AG09309 (cell line): ENCODE measurements around the gene IL36G.

Source experiments
- DNase-seq: peaks from one replicate; pipeline ENCODE4 v3.0.0-alpha.2; 2010; ENCODE audit warnings: low read depth
- H3K4me3 ChIP-seq: 2 replicates; pipeline ENCODE4 v1.5.1; 2011; ENCODE audit warnings: mild to moderate bottlenecking, low read depth, low read length, moderate library complexity; ENCODE audit not compliant: control insufficient read depth
- TF ChIP-seq, protein P1 (sequence below): IDR thresholded peaks from 2 replicates; pipeline ENCODE4 v1.5.1; 2011; ENCODE audit warnings: mild to moderate bottlenecking, low read depth, low read length, inconsistent platforms; ENCODE audit not compliant: insufficient read depth, control insufficient read depth; ENCODE audit errors: missing control alignments

The IL36G gene

DNA sequence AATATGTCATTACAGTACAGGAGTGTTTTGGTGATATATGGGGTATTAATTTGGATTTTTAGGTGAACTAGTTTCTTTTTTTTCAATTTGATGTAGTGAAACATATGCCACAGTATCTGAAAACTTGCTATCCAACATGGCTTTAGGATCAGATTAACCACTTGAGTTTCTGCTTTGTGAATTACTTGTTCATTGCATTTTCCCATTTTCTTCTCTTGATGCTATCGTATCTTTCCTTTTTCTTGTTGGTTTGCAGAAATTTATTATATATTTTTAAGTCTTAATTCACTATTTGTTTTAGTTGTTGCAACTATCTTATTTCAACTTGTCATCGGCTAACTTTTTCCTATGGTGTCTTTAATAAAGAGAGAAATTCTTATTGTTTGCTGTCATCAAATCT, 36.3 kb downstream of the IL36G start:
- TF ChIP-seq, protein P1, sequence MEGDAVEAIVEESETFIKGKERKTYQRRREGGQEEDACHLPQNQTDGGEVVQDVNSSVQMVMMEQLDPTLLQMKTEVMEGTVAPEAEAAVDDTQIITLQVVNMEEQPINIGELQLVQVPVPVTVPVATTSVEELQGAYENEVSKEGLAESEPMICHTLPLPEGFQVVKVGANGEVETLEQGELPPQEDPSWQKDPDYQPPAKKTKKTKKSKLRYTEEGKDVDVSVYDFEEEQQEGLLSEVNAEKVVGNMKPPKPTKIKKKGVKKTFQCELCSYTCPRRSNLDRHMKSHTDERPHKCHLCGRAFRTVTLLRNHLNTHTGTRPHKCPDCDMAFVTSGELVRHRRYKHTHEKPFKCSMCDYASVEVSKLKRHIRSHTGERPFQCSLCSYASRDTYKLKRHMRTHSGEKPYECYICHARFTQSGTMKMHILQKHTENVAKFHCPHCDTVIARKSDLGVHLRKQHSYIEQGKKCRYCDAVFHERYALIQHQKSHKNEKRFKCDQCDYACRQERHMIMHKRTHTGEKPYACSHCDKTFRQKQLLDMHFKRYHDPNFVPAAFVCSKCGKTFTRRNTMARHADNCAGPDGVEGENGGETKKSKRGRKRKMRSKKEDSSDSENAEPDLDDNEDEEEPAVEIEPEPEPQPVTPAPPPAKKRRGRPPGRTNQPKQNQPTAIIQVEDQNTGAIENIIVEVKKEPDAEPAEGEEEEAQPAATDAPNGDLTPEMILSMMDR, result no peak
- no peak for DNase-seq
- H3K4me3 ChIP-seq, result no peak overlapping the region

DNA sequence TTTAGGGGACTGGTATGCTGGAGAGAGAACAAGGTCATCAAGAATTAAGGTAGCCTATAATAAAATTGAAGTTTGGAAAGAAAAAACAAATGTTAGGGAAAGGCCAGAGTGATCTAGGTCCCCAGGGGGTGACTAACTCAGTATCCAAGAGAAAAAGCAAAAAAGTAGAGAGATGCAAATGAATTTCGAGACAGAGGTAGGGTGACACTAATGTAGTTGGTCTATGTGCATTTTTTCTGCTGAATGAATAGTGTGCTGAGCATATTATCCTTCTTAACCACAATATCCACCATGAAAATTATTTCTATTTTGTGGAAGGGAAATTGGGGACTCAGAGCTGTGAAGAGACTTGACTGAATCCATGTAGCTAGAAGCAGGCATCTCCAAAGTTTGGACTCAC, 37.2 kb downstream of the IL36G start:
- DNase-seq, result no peak
- TF ChIP-seq, protein P1, result no peak
- H3K4me3 ChIP-seq, result no peak overlapping the region

DNA sequence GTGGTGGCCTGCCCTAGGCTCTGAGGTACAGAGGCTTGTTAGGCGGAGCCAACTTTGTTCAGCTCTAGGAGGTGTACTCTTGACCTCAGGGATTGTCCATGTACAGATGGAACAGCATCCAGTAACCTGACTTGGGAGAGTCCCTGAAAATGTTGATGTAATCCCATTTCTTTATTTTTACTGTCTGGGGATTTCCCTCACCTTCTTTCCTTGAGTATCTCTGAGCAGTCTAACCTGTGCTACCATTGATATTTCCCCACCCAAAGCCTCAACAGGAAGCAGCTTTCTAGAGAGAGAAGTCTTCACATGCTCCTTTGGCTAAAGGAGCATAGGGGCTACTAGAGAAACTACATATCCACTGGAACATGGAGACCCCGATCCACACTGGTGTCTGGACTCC, 37.8 kb downstream of the IL36G start:
- TF ChIP-seq, protein P1, result no peak
- no peak for DNase-seq
- no peak overlapping the region for H3K4me3 ChIP-seq

DNA sequence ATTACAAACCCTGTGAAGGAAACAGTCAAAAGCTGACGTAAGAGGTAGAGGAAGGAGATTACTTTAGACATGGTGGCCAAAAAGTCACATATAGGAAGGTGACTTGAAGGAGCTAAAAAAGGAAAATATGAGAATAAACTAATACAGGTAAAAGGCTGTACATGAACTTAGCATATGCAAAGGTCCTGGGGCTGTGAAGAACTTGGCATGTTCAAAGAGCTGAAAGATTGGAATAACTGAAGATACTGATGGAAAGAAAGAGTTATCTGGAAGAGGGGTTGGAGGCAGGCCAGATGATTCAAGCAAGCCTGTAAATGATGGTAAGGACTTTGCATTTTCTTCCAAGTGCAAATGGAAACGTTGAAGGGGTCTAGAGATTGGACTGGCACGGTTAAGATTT, 40.7 kb downstream of the IL36G start:
- no peak overlapping the region for H3K4me3 ChIP-seq
- DNase-seq, result no peak
- TF ChIP-seq, protein P1, result no peak

DNA sequence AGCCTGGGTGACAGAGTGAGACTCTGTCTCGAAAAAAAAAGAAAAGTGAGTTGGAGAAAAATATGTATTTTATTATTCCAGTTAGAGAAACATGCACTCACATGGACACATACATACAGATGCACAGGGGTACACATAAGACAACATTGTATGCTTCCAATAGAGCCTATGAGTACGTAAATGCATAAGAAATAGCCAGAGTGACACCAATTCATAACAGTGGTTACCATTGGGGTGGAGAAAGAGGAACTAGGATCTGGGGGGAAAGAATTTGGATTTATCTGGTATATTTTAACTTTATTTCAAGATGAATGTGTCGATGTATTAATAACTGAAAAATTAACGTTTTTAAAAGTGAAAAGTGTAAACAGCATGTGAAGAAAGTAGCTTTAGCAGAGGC, 43.5 kb downstream of the IL36G start:
- TF ChIP-seq, protein P1, result no peak
- DNase-seq, result no peak
- H3K4me3 ChIP-seq, result no peak overlapping the region

DNA sequence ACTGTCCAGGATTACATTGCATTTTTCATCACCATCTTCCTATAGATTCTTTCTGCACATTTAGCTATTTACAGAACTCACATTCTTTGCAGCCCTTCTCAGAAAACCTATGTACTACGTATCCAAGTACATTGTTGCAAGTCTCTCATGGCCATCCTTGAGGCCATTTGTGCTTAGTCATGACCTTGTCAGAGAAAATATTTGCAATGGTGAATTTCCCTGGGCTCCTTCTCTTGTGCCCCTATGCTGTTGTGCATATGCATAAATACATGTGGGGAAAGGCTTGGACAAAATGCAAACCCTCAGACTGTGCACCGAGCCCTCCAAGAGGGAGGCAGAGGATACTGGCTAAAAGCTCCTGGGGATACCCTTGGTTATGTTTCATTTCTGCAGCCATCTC, 47.0 kb downstream of the IL36G start:
- H3K4me3 ChIP-seq, result no peak overlapping the region
- TF ChIP-seq, protein P1, result no peak
- DNase-seq, result no peak

DNA sequence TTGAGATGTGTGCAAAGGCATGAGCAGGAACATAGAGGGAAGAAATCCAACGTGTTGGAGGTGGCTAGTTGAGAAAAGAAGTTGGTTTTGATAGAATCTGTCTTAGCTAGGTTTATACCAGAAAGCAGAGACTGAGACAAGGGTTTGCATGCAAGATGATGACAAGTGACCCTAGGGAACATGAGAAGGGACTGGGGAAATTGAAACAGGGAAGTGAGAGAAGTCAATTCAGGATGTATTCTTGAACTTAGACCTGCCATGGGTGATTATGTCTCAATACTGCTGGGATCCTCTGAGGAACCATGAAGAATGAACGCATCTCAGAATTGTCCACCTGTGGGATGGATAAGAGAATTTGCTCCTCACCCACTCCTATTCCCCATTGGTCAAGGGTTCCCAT, 47.9 kb downstream of the IL36G start:
- DNase-seq, result no peak
- TF ChIP-seq, protein P1, result no peak
- no peak overlapping the region for H3K4me3 ChIP-seq
